ENCODE results near the gene SETD3.

- TF ChIP-seq, protein P1, sequence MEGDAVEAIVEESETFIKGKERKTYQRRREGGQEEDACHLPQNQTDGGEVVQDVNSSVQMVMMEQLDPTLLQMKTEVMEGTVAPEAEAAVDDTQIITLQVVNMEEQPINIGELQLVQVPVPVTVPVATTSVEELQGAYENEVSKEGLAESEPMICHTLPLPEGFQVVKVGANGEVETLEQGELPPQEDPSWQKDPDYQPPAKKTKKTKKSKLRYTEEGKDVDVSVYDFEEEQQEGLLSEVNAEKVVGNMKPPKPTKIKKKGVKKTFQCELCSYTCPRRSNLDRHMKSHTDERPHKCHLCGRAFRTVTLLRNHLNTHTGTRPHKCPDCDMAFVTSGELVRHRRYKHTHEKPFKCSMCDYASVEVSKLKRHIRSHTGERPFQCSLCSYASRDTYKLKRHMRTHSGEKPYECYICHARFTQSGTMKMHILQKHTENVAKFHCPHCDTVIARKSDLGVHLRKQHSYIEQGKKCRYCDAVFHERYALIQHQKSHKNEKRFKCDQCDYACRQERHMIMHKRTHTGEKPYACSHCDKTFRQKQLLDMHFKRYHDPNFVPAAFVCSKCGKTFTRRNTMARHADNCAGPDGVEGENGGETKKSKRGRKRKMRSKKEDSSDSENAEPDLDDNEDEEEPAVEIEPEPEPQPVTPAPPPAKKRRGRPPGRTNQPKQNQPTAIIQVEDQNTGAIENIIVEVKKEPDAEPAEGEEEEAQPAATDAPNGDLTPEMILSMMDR (conservative IDR thresholded peaks at IDR 0.05): no peak
- no peak for TF ChIP-seq ZFX (IDR thresholded peaks at IDR 0.05)
Observed at GRCh38 chr14:99402285-99402648, 78.4 kb downstream of the SETD3 start.
